HepG2 (cell line): ENCODE results near the gene WIPF2. TPM values are rescaled to one million over a fixed set of nuclear protein-coding genes. Genes with fewer than 3 reads are reported as not detected.

Experiments
- ATAC-seq: fragments of 200-7000 bp; cut with Tn5 transposase; 3 replicates; pipeline ENCODE4 v1.9.1; 2020; ENCODE audit warnings: mild to moderate bottlenecking, moderate library complexity
- BruUV-seq: library from RNA; stranded (reverse); fragments of 400-500 nt; replicated peaks from 2 replicates; lab custom pipeline; 2021; lab: Mats Ljungman, UMichigan
- CTCF ChIA-PET: fragments of 300-600 bp; formaldehyde crosslinking; extraction: SDS; loops from one replicate; lab custom pipeline; 2021; ENCODE audit warnings: low total read pairs, inconsistent platforms, low intra/inter-chr PET ratio; lab: Yijun Ruan, JAX
- POLR2A ChIA-PET: fragments of 350-600 bp; sonication (Branson Sonifier 250); formaldehyde crosslinking; loops from one replicate; lab custom pipeline; 2020; ENCODE audit warnings: antibody characterized with exemption, inconsistent platforms; lab: Yijun Ruan, JAX
- DNase-seq: peaks from one replicate; pipeline ENCODE4 v3.0.0-alpha.2; 2015; ENCODE audit warnings: low spot score
- FAIRE-seq: peaks from 3 replicates; lab custom pipeline; 2011; peaks lifted over from hg19 to GRCh38; lab: Jason Lieb, UNC
- H2AFZ ChIP-seq: one replicate; pipeline ENCODE4 v1.6.1; 2011; ENCODE audit warnings: low read length, inconsistent platforms
- H3K27ac ChIP-seq: fragments of 300-600 bp; 3 replicates; pipeline ENCODE4 v1.8.0; 2011; ENCODE audit warnings: mixed run types, mild to moderate bottlenecking, mixed read lengths, low read length, inconsistent platforms; ENCODE audit not compliant: insufficient read depth; ENCODE audit errors: extremely low read length
- H3K27me3 ChIP-seq, 2 experiments: fragments of 200-600 bp in 1 of 2; 2 replicates in 1 of 2; 3 replicates in 1 of 2; pipeline versions ENCODE4 v1.6.0 to v1.8.0; 2011; ENCODE audit warnings: low read length in 2 of 2, mild to moderate bottlenecking in 2 of 2, moderate library complexity in 2 of 2, inconsistent platforms in 1 of 2; ENCODE audit not compliant: insufficient read depth in 2 of 2, control insufficient read depth in 1 of 2
- H3K36me3 ChIP-seq, 2 experiments: fragments of 200-600 bp in 1 of 2; replicated peaks in 1 of 2; 2 replicates in 1 of 2; 3 replicates in 1 of 2; pipeline versions ENCODE4 v1.5.1 to v1.8.0; 2011; ENCODE audit warnings: low read length in 2 of 2, inconsistent platforms in 1 of 2; ENCODE audit not compliant: insufficient read depth in 2 of 2, control insufficient read depth in 1 of 2
- H3K4me1 ChIP-seq: 2 replicates; pipeline ENCODE4 v1.5.1; 2012; ENCODE audit warnings: low read length, inconsistent platforms; ENCODE audit not compliant: insufficient read depth
- H3K4me2 ChIP-seq: 2 replicates; pipeline ENCODE4 v1.6.0; 2011; ENCODE audit warnings: low read depth, low read length, inconsistent platforms
- H3K4me3 ChIP-seq, 3 experiments: fragments of 200-600 bp in 1 of 3; sonication (generic), shearing (Covaris generic) in 1 of 3; replicated peaks in 1 of 3; 2 replicates each; pipeline ENCODE4 v1.5.1; 2011 to 2016; ENCODE audit warnings: low read length in 3 of 3, inconsistent platforms in 2 of 3, low read depth in 2 of 3, mild to moderate bottlenecking in 2 of 3, control low read depth in 1 of 3, mixed read lengths in 1 of 3; ENCODE audit not compliant: insufficient read depth in 1 of 3
- H3K79me2 ChIP-seq: one replicate; pipeline ENCODE4 v1.6.1; 2011; ENCODE audit warnings: low read length, inconsistent platforms; ENCODE audit not compliant: insufficient read depth
- H3K9ac ChIP-seq: 2 replicates; pipeline ENCODE4 v1.6.0; 2011; ENCODE audit warnings: mild to moderate bottlenecking, low read depth, low read length, inconsistent platforms; ENCODE audit not compliant: insufficient read depth
- H3K9me3 ChIP-seq: 2 replicates; pipeline ENCODE4 v1.5.1; 2012; ENCODE audit warnings: mild to moderate bottlenecking, low read length
- H4K20me1 ChIP-seq: 2 replicates; pipeline ENCODE4 v1.6.0; 2011; ENCODE audit warnings: inconsistent platforms, mild to moderate bottlenecking, low read length, moderate library complexity; ENCODE audit not compliant: insufficient read depth
- EEA1 ChIP-seq: sonication (generic); formaldehyde crosslinking; IDR thresholded peaks from 2 replicates; pipeline ENCODE4 v1.5.1; 2020; ENCODE audit warnings: mild to moderate bottlenecking, missing genetic modification reagents, borderline replicate concordance
- KDM5B ChIP-seq: sonication (generic); formaldehyde crosslinking; IDR thresholded peaks from 2 replicates; pipeline ENCODE4 v1.4.0; 2020; ENCODE audit warnings: missing genetic modification reagents, mild to moderate bottlenecking, borderline replicate concordance
- NAIF1 ChIP-seq: sonication (generic); formaldehyde crosslinking; IDR thresholded peaks from 2 replicates; pipeline ENCODE4 v1.5.0; 2020; ENCODE audit warnings: mild to moderate bottlenecking, missing genetic modification reagents, borderline replicate concordance
- SP5 ChIP-seq: IDR thresholded peaks from 2 replicates; pipeline ENCODE4 v1.6.1; 2016; ENCODE audit warnings: low read depth, borderline replicate concordance
- ZFX ChIP-seq: sonication (generic); formaldehyde crosslinking; IDR thresholded peaks from 2 replicates; pipeline ENCODE4 v1.4.0; 2020; ENCODE audit warnings: mild to moderate bottlenecking, low read depth, missing genetic modification reagents, moderate library complexity
- ZNF609 ChIP-seq: sonication (generic); formaldehyde crosslinking; IDR thresholded peaks from 2 replicates; pipeline ENCODE4 v1.4.0; 2020; ENCODE audit warnings: mild to moderate bottlenecking, missing genetic modification reagents, borderline replicate concordance
- WGBS: methylation state at CpG from one replicate; pipeline ENCODE4 v1.1.6; 2017; ENCODE audit warnings: low lambda C conversion rate; 5-methylcytosine and 5-hydroxymethylcytosine counted together
- in situ Hi-C: cut with HindIII; loops from 2 replicates; pipeline ENCODE4 v1.10.0; 2017; ENCODE audit warnings: low pct_unique_long_range_greater_than_20kb; ENCODE audit not compliant: extremely low pct_ligation_motif_present
- intact Hi-C: fragments of 100-400 bp; cut with micrococcal nuclease; formaldehyde crosslinking; loops from one replicate; pipeline ENCODE4 v1.10.0; 2022; ENCODE audit not compliant: unreplicated experiment
- polyA plus RNA-seq, 8 experiments: library from polyadenylated mRNA; depleted of rRNA in 3 of 8; stranded (reverse) in 7 of 8; unstranded in 1 of 8; fragments of >200 nt; fragmentation: Illumina TruSeq in 4 of 8; extraction: Trizol in 4 of 8; gene quantifications; 2 replicates each; pipeline versions ENCODE4 v1.2.1 to v1.2.3, GENCODE V29; 2011 to 2016; ENCODE audit warnings: low read depth in 4 of 8, missing spikeins in 1 of 8, mixed read lengths in 1 of 8; ENCODE audit not compliant: insufficient read depth in 1 of 8
- total RNA-seq, 5 experiments: library from RNA; depleted of rRNA; stranded (reverse); fragments of >200 nt; fragmentation: Illumina TruSeq; extraction: Trizol; gene quantifications; 2 replicates each; pipeline ENCODE4 v1.2.3, GENCODE V29; 2016; ENCODE audit warnings: low read depth in 1 of 5
- TF ChIP-seq, protein P1 (sequence below): sonication (generic); formaldehyde crosslinking; IDR thresholded peaks from 2 replicates; pipeline ENCODE4 v1.8.1; 2023; ENCODE audit warnings: mild to moderate bottlenecking, inconsistent platforms, moderate library complexity, missing genetic modification reagents, borderline replicate concordance

WIPF2 gene
- total and polyA plus RNA-seq, 2 of the 13 experiments (the other 11 are each of a cell fraction or from before 2014, with no cell fraction given), result 7.2 to 10.8 TPM

DNA sequence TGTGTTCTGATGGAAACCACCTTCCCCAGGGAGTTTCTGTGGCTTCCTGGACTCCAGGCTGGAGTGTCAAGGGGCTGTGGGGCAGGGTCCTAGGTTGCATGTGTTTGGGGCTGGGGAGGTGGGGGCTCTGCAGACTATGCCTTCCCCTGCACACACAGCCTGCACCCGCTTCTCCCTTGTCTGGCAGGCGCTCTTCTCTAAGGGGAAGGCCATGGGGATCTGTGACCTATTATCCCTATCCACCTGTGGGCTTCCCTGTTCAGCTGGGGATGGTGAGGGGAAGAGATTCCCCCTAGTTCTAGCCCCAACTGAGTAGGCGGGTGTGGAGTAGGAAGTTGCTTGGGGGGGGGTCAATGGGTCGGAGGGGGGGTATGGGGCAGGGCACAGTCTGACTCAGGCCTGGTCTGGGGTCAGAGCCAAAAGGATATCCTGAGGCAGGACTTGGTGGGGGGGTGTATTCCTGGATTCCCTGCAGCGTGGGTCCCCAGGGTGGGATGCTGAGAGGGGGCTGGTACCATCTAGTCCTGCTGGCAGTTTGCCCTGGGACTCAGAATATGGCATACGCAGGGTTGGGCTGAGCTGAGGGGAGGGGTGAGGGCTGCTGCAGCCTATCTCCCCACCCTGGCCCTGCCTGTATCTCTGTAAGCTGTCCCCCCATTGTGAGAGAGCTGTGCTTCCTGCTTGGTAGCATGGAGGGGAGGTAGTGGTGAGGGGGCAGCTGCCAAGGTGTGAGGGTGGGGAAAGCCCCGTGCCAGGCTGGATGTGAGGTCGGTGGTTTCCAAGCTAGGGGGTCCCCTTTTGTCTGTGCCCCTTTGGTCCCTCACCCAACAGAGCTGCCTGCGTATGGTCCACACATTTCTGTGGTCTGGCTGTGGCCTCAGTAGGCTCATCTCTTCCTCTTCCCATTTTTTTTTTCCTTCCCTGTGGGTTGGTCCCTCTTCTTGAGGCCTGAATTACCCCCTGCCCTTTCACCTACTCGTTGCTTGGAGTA, 104.6 kb downstream of the WIPF2 start:
- ATAC-seq (no peak), DNase-seq (no peak), FAIRE-seq (no peak)
- 87% methylated on average over 9 of the region's 10 CpGs for WGBS
- intact Hi-C loops, result no loop called here
- Histone ChIP-seq H3K27ac (no peak overlapping the region), H3K79me2 (peaks cover 38% of the 10 kb centered on the region), H2AFZ (no peak overlapping the region), H3K36me3 (no peaks in the 10 kb centered on the region), H4K20me1 (peaks cover 37% of the 10 kb centered on the region), H3K4me3 (no peak overlapping the region), H3K27me3 (no peaks in the 10 kb centered on the region; a peak in 1 of 5 replicates), H3K9ac (no peak overlapping the region), H3K4me2 (no peak overlapping the region)
- ChIA-PET CTCF (no interaction called here), POLR2A (interaction anchor here (0.9 to 5.3 kb wide), 2 partner anchors 14 to 20 kb away, joined by 3 to 48 read pairs; partner anchors contain the start of gene RARA)
- no TSS peak for BruUV-seq
- no peak for TF ChIP-seq KDM5B (CRISPR knock-in tag)
- TF ChIP-seq, all 625 proteins: peak for 0
- peaks cover 91% of the 10 kb centered on the region for H3K4me1 ChIP-seq
- in situ Hi-C loops, result no loop called here
- no peaks in the 10 kb centered on the region for H3K9me3 ChIP-seq

GRCh38 chr17:40325156-40326013, 106.3 kb downstream of the WIPF2 start:
- in situ Hi-C loops, result no loop called here
- no peak overlapping the region for H2AFZ ChIP-seq
- 86% methylated on average over 13 of the region's 13 CpGs for WGBS
- ChIA-PET POLR2A (interaction anchor here (0.7 to 5.3 kb wide), 5 partner anchors 8 to 398 kb away, joined by 3 to 48 read pairs (median 4); partner anchors contain the start of genes LRRC3C and ORMDL3), CTCF (no interaction called here)
- H3K4me1 ChIP-seq, result peaks cover 81% of the 10 kb centered on the region
- H3K9ac ChIP-seq, result no peak overlapping the region
- BruUV-seq, result no TSS peak
- no peak for DNase-seq
- no peaks in the 10 kb centered on the region for H3K36me3 ChIP-seq
- no peak overlapping the region for H3K27ac ChIP-seq
- peaks cover 37% of the 10 kb centered on the region for H4K20me1 ChIP-seq
- no peak for FAIRE-seq
- no peak overlapping the region for H3K4me3 ChIP-seq
- no peaks in the 10 kb centered on the region for H3K9me3 ChIP-seq
- H3K79me2 ChIP-seq, result peaks cover 29% of the 10 kb centered on the region
- intact Hi-C loops, result no loop called here
- H3K4me2 ChIP-seq, result no peak overlapping the region
- no peak for ATAC-seq
- H3K27me3 ChIP-seq, result no peaks in the 10 kb centered on the region
- TF ChIP-seq ZFX (CRISPR knock-in tag) (0 out of 2 replicates have a peak, but pooled peaks have one; percentile 1), NAIF1 (no peak), ZNF609 (CRISPR knock-in tag) (no peak), SP5 (CRISPR knock-in tag) (no peak), EEA1 (CRISPR knock-in tag) (no peak)
- TF ChIP-seq, protein P1, sequence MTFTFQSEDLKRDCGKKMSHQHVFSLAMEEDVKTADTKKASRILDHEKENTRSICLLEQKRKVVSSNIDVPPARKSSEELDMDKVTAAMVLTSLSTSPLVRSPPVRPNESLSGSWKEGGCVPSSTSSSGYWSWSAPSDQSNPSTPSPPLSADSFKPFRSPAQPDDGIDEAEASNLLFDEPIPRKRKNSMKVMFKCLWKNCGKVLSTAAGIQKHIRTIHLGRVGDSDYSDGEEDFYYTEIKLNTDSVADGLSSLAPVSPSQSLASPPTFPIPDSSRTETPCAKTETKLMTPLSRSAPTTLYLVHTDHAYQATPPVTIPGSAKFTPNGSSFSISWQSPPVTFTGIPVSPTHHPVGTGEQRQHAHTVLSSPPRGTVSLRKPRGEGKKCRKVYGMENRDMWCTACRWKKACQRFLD (CRISPR knock-in tag), result no peak
